HG03378 (cell line): ENCODE results near the gene ZBED6.
"Not testable (repeated sequence)": the region's sequence is repeated elsewhere in the genome, so short reads cannot be mapped to it uniquely, and the experiment has no call there.

Source experiments
- ATAC-seq: cut with Tn5 transposase; IDR thresholded peaks from one replicate; pipeline ENCODE4 v1.9.1; 2021; ENCODE audit warnings: mild to moderate bottlenecking, moderate library complexity; ENCODE audit not compliant: unreplicated experiment

ZBED6 gene, protein sequence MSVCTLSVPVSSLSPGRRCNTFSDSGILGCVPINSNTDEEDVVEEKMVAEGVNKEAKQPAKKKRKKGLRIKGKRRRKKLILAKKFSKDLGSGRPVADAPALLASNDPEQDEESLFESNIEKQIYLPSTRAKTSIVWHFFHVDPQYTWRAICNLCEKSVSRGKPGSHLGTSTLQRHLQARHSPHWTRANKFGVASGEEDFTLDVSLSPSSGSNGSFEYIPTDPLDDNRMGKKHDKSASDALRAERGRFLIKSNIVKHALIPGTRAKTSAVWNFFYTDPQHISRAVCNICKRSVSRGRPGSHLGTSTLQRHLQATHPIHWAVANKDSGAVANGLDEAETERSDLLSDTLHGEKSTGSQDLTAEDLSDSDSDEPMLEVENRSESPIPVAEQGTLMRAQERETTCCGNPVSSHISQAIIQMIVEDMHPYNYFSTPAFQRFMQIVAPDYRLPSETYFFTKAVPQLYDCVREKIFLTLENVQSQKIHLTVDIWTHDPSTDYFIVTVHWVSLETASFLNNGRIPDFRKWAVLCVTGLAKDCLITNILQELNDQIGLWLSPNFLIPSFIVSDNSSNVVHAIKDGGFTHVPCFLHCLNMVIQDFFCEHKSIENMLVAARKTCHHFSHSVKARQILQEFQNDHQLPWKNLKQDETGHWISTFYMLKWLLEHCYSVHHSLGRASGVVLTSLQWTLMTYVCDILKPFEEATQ (N-terminal part only)

DNA sequence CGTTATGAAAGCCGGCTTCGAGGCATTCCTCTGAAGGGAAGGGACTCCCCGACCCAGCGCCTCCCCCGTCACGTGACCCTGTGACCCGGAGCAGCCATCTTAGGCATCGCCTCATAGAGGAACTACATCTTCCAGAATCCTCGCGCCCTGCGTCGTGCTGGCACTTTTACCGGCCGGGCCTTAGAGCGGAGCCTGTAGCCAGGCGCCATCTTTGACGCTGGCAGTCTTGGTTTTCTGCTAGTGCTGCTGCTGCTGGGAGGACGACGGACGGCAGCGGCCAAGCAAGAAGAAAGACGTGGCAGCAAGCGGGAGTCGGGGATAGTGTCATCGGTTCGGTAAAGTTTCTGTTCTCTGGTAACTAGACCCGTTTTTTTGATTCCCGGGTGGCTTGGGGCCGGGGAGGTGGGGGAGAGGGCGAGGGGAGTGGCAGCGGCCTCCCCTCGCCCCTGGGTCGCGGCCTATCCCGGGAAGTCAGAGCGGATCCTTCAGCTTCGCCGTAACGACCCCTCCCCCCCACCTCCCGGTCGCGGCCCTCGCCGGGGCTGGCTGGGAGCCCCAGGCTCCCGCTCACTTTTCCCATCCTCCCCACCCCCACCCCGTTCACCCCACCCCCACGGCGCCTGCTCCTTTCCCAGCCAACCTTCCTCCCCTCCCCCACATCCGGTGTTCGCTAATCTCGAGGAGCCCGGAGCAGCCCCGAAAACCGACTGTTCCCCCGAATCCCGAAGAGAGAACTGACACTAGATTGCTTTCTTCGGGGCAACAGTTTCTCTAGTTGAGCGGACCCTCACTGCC, at the start of gene ZBED6, which contains the start of gene ZC3H11A:
Gene ZBED6 (plus strand): TSS at position 183 of the 795 bp plus-strand sequence. CDS start 1,900 bp downstream, outside the sequence.
Gene ZC3H11A (plus strand): TSS at position 183 of the 795 bp plus-strand sequence. CDS start 21,448 bp downstream, outside the sequence.
- peak; percentile 96 for ATAC-seq

DNA sequence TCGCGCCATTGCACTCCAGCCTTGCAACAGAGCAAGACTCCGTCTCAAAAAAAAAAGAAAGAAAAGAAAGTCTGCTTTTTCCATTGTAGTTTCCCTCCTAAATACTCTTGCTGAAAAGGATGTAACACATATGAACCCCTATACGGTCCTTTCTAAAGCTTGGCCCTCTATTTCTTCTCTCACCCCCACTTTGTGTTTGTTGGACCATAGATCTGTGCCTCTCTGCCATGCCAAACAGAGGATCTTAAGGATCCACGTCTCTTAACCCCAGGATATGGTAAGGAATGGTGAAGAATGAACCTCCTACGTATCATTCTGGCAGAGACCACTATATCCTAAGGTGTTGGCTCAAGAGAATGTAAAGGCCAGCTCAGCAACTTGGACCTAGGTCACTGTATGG, 49.1 kb upstream of the ZBED6 start:
- no peak for ATAC-seq

DNA sequence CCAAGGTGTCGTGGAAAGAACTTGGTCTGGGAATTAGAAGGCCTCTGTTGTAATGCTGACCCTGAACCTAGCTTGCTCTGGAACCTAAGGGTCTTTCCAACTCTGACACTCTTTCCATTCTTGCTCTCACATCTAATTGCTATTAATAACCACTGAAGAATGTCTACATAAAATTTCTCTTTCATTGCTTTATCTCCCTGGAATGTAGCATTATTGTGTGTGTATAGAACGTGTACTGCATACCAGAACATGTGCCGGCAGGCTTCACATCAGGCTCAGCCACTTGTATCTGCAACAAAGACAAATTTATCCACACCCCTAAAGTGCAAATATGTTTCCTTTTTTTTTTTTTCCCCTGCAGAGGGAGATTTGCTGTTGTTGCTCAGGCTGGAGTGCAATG, 44.4 kb upstream of the ZBED6 start:
- ATAC-seq = no peak

DNA sequence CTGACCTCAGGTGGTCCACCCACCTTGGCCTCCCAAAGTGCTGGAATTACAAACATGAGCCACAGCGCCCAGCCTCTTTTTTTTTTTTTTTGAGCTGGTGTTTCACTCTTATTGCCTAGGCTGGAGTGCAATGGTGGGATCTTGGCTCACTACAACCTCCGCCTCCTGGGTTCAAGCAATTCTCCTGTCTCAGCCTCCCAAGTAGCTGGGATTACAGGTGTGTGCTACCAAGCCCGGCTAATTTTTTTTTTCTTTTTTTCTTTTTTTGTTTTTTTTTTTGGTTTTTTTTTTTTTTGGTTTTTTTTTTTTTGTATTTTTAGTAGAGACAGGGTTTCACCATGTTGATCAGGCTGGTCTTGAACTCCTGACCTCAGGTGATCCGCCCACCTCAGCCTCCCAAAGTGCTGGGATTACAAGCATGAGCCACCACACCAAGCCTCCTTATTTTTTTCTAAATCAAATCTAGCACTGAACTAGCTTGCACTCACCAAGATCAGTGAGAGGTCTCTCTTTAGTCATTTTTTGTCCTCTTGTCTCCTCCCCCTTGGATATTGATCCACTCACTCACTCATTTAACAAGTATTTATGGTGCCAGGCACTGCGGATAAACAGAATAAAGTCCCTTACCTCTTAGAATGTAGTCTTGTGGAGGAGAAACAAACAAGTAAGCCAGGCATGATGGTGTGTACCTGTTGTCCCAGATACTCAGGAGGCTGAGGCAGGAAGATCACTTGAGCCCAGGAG, 43.6 kb upstream of the ZBED6 start:
- not testable (repeated sequence) for ATAC-seq

DNA sequence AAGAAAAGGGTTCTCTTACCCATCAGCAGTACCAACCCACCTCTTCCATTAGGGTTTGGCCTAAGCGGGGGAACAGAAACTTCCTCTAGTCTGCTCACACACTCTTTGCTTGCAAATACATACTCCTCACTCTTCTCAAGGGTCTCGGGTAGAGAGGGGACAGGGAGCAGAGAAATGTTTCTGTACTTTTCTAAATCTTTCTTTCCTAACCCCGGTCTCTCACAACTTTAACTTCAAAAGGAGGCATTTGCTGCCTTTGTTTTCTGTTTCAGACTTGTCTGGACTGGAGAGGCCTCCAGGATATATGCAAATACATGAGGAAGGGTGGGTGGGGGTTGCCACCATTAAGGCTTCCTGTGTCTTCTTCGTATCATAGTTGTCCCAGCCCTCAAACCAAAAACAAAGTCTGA, 41.0 kb upstream of the ZBED6 start:
- peak; percentile 58 for ATAC-seq

DNA sequence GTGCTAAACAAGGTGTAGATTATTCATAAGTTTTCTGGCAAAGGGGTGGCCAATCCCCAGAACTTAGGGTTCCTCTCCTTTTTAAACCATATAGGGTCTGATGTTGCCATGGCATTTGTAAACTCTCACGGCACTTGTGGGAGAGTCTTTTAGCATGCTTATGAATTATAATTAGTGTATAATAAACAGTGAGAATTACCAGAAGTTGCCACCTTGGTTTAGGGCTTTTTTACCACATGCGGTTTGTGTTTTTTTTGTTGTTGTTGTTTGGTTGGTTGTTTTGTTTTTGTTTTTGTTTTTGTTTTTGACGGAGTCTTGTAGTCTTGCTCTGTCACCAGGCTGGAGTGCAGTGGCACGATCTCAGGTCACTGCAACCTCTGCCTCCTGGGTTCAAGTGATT, 39.4 kb upstream of the ZBED6 start:
- ATAC-seq = no peak

DNA sequence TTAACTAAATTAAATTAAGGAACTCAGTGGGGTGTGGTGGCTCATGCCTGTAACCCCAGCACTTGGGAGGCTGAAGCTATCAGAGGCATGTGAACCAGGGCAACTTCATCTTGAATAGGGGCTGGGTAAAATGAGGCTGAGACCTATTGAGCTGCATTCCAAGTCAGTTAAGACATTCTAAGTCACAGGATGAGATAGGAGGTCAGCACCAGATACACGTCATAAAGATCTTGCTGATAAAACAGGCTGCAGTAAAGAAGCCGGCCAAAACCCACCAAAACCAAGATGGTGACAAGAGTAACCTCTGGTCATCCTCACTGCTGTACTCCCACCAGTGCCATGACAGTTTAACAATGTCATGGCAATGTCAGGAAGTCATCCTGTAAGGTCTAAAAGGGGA, 36.7 kb upstream of the ZBED6 start:
- not testable (repeated sequence) for ATAC-seq

DNA sequence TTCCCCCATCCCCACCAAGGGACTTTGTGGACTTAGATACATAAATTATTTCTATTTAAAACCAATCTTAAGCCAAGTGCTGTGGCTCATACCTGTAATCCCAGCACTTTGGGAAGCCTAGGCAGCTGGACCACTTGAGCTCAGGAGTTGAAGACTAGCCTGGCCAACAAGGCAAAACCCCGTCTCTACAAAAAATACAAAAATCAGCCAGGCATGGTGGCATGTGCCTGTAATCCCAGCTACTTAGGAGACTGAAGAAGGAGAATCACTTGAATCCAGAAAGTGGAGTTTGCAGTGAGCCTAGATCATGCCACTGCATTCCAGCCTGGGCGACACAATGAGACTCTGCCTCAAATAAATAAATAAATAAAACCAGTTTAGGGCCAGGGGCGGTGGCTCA, 34.9 kb upstream of the ZBED6 start:
- no peak for ATAC-seq

DNA sequence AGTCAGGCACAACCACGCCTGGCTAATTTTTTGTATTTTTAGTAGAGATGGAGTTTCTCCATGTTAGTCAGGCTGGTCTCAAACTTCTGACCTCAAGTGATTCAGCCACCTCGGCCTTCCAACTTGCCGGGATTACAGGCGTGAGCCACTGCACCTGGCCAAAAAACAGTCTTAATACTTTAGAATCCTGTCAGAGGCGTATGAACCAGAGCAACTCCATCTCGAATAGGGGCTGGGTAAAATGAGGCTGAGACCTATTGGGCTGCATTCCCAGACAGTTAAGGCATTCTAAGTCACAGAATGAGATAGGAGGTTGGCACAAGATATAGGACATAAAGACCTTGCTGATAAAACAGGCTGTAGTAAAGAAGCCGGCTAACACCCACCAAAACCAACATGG, 33.5 kb upstream of the ZBED6 start:
- ATAC-seq = not testable (repeated sequence)

DNA sequence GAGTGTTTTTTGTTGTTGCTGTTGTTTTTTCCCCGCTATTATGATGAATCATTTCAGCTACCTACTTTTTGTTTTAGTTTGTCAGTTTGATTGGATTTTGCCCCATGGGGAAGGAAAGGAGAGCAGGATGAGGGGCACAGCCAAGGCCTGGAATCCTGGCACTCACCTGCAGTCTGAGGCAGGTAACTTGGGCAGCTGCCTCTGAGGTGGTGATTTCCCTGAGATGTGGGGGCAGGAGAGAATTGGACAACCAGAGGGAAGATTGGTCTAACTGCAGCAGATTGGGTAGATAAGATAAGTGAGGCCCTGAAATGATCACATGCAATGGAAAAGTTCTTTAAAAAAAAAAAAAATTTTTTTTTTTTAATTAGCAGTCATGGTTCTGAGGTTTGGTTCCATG, 31.9 kb upstream of the ZBED6 start:
- ATAC-seq = no peak

DNA sequence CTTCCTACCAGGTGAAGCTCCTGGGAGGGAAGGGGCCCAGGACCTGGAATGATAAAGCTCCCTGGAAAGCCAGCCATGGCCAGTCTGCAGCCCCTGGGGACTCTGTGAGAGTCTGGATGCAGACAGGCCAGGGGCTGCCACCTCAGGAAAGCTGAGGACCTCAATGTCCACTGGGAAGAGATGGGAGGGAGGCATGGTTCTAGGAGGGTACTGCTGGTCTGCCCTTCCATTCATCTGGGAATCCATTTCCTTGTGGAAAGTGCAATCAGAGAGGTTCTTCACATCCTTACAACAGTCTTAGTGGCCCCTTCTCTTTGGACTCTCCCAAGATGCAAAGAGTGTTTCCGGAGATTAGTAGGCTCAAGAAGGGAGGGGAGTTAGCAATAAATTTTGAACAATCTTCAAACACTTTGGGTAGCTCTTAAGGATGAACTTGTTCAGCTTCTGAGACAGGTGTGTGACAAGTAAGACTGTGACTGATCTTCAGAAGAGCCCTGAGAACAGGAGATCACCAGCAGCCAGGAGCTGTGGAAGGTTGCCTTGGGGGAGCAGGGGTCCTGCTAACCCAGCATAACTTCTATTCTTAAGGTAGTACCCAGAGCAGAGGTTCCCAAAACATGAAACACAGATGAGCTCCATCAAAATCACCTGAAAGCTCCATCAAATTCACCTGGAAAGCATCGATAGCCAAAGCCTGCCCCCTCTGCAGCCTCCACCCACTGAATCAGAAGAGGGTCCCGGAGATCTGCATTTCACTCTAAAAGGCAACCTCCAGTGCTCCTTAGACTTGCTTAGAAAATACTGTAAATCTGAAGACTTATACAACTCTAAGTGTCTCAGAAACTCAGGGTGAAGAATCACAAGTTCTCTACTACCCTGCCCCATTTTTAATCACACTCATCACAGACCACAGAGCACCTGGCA, 31.1 kb upstream of the ZBED6 start:
- ATAC-seq = no peak

DNA sequence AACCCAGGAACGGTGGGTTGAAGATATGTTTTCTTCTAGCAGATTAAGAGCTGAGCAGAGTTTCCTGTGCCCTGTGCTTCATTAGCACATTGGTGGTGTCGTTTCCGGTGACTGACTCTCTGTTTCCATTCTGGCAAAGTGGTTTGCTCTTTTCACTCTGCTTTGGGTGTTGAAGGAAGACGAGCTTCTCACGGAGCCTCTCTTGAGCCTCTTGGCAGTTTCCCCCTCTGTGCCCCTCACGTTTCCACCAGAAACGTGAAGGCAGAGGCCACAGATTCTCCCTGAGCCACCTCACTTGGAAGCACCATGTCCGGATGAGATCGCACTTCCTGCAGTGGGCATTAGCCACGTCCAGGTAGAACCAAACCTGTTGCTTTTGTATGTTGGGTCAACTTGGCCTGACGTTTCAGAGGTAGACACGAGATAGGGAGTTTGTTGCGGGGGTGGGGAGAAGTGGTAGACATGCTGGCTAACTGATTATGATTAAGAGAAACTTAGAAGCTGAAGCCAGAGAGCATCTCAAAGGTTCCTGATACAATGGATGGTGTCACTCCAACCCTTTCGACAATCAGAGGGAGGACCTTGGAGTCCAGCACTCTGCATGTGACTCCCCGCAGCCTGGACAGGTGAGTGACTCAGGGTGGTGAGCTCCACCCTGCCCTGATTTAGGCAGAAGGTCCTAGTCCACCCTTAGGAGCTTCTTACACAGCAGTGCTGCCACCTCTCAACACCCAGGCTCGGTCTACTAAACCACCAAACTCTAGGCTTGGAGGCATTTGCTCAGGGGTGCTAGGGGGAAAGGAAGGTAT, 30.2 kb upstream of the ZBED6 start, which contains the start of gene LAX1:
Gene LAX1 (plus strand): TSS at position 155 of the 809 bp plus-strand sequence. CDS start 383 bp downstream, at position 538.
- peak; percentile 73 for ATAC-seq

DNA sequence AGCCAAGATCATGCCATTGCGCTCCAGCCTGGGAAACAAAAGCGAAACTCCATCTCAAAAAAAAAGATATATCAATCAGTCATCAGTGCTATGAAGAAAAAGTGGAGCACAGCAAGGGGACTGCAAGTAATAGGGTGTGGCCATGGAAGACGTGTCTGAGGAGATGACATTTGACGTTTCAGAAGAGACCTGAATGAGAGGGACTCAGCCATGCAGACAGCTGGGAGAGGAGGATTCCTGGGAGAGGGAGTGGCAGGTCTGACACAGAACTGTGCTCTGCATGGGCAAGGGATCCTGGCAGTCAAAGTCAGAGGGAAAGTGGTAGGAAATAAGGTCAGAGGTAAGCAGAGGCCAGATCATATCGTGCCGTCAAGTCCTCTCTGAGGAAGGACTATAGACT, 27.2 kb upstream of the ZBED6 start:
- ATAC-seq = no peak

DNA sequence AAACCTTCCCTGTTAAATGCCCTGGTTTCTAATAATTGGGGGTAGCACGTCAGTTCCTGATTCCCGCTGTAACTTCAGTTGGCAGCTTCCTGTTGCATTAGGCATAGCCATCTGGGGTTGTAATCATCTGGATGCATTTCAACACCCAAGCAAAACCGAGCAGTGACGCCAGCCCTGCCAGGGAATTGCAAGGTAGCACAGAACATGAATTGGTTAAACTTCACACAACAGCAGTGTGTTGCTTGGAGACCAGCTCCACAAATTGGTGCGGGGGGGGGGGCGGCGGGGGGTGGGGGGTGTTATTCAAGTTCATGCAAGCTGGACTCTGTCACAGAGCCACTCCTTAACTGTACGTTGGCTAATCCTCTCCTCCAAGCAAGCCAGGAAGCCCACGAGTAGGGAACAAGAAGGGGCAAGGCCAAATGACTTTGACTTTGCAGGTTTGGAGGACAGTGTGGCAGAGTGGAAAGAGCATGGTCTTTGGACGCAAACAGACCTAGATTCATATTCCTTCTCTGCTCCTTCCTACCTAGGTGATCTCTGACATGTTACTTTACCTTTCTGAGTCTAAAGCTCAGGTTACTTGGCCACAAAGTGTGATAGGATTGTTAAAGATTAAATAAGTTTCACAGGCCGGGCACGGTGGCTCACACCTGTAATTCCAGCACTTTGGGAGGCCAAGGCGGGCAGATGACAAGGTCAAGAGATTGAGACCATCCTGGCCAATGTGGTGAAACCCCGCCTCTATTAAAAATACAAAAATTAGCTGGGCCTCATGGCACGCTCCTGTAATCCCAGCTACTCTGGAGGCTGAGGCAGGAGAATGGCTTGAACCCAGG, 25.7 kb upstream of the ZBED6 start:
- no peak for ATAC-seq

DNA sequence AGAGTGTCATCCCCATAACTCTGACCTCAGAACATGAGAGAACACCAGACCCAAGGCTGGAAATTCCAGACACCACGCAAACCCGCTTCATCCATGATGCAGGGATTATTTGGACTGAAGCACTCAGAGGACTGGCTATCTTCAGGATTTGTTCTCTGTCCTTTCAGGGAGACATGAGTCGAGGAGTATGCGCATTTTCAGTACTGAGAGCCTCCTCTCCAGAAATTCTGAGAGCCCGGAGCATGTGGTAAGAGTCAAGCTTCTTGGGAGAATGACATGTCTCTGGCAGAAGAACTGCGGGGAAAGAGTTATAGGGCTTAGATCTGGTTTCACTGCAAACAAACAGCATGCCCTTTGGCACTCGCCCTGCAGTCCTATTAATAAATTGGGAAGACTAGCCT, 23.5 kb upstream of the ZBED6 start:
- no peak for ATAC-seq

DNA sequence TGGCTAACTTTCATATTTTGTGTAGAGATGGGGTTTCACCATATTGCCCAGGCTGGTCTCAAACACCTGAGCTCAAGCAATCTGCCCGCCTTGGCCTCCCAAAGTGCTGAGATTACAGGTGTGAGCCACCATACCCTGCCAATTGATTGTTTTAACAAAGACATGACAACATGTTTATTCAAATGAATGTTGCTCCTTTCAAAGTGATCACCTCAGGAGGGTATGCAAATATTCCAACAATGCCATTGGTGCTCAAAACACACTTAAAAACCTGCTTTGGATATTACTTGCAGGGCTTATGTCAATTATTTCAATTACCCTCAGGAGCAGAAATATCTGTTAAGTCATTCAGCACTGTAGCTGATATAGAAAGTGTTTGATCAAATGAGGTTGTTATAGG, 22.6 kb upstream of the ZBED6 start:
- no peak for ATAC-seq

DNA sequence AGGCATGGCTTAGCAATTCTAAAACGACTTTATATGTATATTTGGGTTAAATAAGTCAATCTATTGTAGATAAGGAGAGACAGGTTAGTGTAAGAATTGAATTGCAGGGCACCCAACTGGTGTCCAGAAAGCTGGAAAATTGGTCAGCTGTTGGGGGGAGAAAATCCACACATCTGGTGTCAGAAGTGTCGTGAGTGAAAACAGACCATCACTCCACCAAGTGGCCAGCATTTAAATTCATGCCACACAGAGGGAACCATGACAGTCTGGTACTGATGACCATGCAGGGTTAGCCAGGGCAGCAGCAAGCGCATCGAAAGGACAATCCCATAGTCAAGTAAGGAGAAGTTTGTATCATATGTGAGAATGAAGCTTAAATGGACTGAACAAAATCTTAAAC, 18.8 kb upstream of the ZBED6 start:
- no peak for ATAC-seq

DNA sequence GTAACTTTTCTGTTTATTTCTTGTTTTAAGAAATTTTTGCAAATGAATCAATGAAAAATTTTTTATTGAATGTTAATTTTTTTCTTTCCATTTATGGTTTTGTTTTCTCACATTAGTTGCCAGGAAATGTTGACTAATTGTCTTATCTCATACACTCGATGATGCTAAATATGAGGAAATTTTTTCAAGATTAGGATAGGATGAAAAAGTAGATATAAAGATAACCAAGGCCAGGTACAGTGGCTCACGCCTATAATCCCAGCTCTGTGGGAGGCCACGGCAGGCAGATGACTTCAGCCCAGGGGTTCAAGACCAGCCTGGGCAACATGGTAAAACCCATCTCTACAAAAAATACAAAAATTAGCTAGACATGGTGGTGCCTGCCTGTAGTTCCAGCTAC, 17.8 kb upstream of the ZBED6 start:
- no peak for ATAC-seq
